Sigmoid colon (tissue), 7 donors: ENCODE data around the gene CD4. TPM values are rescaled to one million over a fixed set of nuclear protein-coding genes. Genes with fewer than 3 reads are reported as not detected.

Experiments
- DNase-seq: peaks from one replicate; pipeline ENCODE4 v3.0.0-alpha.2; 2019
- H3K27ac ChIP-seq, 4 donors: fragments of 200-600 bp; sonication (generic); one replicate each; pipeline ENCODE4 v1.5.1; 2016 to 2019; ENCODE audit warnings: mild to moderate bottlenecking in 1 of 4
- H3K27me3 ChIP-seq, 3 donors: fragments of 200-600 bp; sonication (generic); one replicate each; pipeline ENCODE4 v1.5.1; 2019; ENCODE audit warnings: mild to moderate bottlenecking in 1 of 3
- H3K36me3 ChIP-seq, 4 donors: fragments of 200-600 bp; sonication (generic); one replicate each; pipeline ENCODE4 v1.5.1; 2016 to 2019
- H3K4me1 ChIP-seq, 4 donors: fragments of 200-600 bp; sonication (generic); one replicate each; pipeline ENCODE4 v1.5.1; 2017 to 2019
- H3K4me3 ChIP-seq, 4 donors: fragments of 200-600 bp; sonication (generic); one replicate each; pipeline ENCODE4 v1.5.1; 2017 to 2019; ENCODE audit warnings: mild to moderate bottlenecking in 2 of 4, moderate library complexity in 1 of 4
- H3K9me3 ChIP-seq, 4 donors: fragments of 200-600 bp in 3 of 4; sonication (generic) in 3 of 4; one replicate each; pipeline versions ENCODE4 v1.5.1 to v1.6.1; 2013 to 2019
- CTCF ChIP-seq, 4 experiments: fragments of 450-650 bp in 3 of 4; fragments of 200-600 bp in 1 of 4; IDR thresholded peaks; one replicate each; pipeline ENCODE4 v1.5.1; 2016 to 2019; ENCODE audit warnings: antibody characterized with exemption in 4 of 4, mild to moderate bottlenecking in 3 of 4, moderate library complexity in 2 of 4
- EP300 ChIP-seq, 4 donors: sonication (generic); formaldehyde crosslinking; IDR thresholded peaks; one replicate each; pipeline ENCODE4 v1.6.1; 2017; ENCODE audit warnings: antibody characterized with exemption in 4 of 4
- POLR2A ChIP-seq, 2 donors: fragments of 450-650 bp; IDR thresholded peaks; one replicate each; pipeline ENCODE4 v1.6.1; 2016; ENCODE audit warnings: antibody characterized with exemption in 2 of 2, mild to moderate bottlenecking in 2 of 2, moderate library complexity in 2 of 2
- POLR2AphosphoS5 ChIP-seq, 4 donors: sonication (generic); formaldehyde crosslinking; IDR thresholded peaks; one replicate each; pipeline ENCODE4 v1.6.1; 2017; ENCODE audit warnings: antibody characterized with exemption in 4 of 4
- WGBS, 2 donors: extraction: QIAGEN DNeasy Blood & Tissue Kit; methylation state at CpG; one replicate each; pipeline ENCODE4 v1.1.7; 2013; 5-methylcytosine and 5-hydroxymethylcytosine counted together
- intact Hi-C: fragments of 100-400 bp; cut with DNase I; formaldehyde crosslinking; loops from one replicate; pipeline ENCODE4 v1.15.1; 2023
- polyA plus RNA-seq, 3 donors: library from polyadenylated mRNA; stranded (reverse); fragments of 200-250 nt; gene quantifications; one replicate each; pipeline ENCODE4 v1.2.3, GENCODE V29; 2013
- total RNA-seq, 4 donors: library from RNA; depleted of rRNA; stranded (reverse); fragments of >200 nt; gene quantifications; one replicate each; pipeline ENCODE4 v1.1.0, GENCODE V29; 2016
- donor health status: healthy with polysubstance abuse.
- donor health status: Bipolar disorder and iron deficiency.
- donor health status: healthy.

CD4 gene
- total and polyA plus RNA-seq, 7 donors = 2.5 to 29.7 (median 11.8) TPM

- 85 to 87% methylated on average over 10 of the region's 10 CpGs for whole genome bisulfite sequencing, 2 donors
- DNase-seq = no peak
- intact Hi-C loops = no loop called here
- Histone ChIP-seq H3K9me3 (no peaks in the 10 kb centered on the region), H3K27ac (no peak overlapping the region), H3K36me3 (no peaks in the 10 kb centered on the region), H3K27me3 (no peaks in the 10 kb centered on the region), H3K4me1 (no peaks in the 10 kb centered on the region), H3K4me3 (no peak overlapping the region)
- TF ChIP-seq POLR2AphosphoS5 (IDR thresholded peaks at IDR 0.05) (no peak), EP300 (IDR thresholded peaks at IDR 0.05) (no peak), CTCF (IDR thresholded peaks at IDR 0.05) (no peak), POLR2A (IDR thresholded peaks at IDR 0.05) (no peak)
Measured at GRCh38 chr12:6809056-6809455, 19.7 kb downstream of the CD4 start.

- Histone ChIP-seq H3K27me3 (no peaks in the 10 kb centered on the region), H3K9me3 (no peaks in the 10 kb centered on the region), H3K27ac (no peak overlapping the region), H3K36me3 (no peaks in the 10 kb centered on the region), H3K4me1 (no peaks in the 10 kb centered on the region), H3K4me3 (no peak overlapping the region)
- no peak for DNase-seq
- TF ChIP-seq POLR2AphosphoS5 (IDR thresholded peaks at IDR 0.05) (no peak), POLR2A (IDR thresholded peaks at IDR 0.05) (no peak), EP300 (IDR thresholded peaks at IDR 0.05) (no peak), CTCF (IDR thresholded peaks at IDR 0.05) (no peak)
- WGBS, 2 donors = 68 to 77% methylated on average over 1 of the region's 1 CpG
- intact Hi-C loops = no loop called here
Measured at GRCh38 chr12:6810758-6811157, 21.4 kb downstream of the CD4 start.

- TF ChIP-seq POLR2A (IDR thresholded peaks at IDR 0.05) (no peak), EP300 (IDR thresholded peaks at IDR 0.05) (no peak), CTCF (IDR thresholded peaks at IDR 0.05) (no peak), POLR2AphosphoS5 (IDR thresholded peaks at IDR 0.05) (no peak)
- intact Hi-C loops = no loop called here
- 23 to 56% methylated on average over 4 of the region's 4 CpGs for WGBS, 2 donors
- no peaks in the 10 kb centered on the region for H3K9me3 ChIP-seq
- no peaks in the 10 kb centered on the region for H3K4me1 ChIP-seq
- no peaks in the 10 kb centered on the region for H3K27me3 ChIP-seq
- H3K27ac ChIP-seq = no peak overlapping the region
- H3K4me3 ChIP-seq = no peak overlapping the region
- DNase-seq = no peak
- H3K36me3 ChIP-seq = no peaks in the 10 kb centered on the region
Measured at GRCh38 chr12:6813363-6813762, 24.0 kb downstream of the CD4 start.

- Histone ChIP-seq H3K4me1 (peaks cover 0 to 6% (median 6%) of the 10 kb centered on the region in 4 donors), H3K9me3 (no peaks in the 10 kb centered on the region), H3K27me3 (no peaks in the 10 kb centered on the region), H3K4me3 (no peak overlapping the region), H3K27ac (no peak overlapping the region), H3K36me3 (no peaks in the 10 kb centered on the region)
- intact Hi-C loops = no loop called here
- TF ChIP-seq CTCF (IDR thresholded peaks at IDR 0.05) = no peak
- TF ChIP-seq EP300 (IDR thresholded peaks at IDR 0.05) = no peak
- no peak for TF ChIP-seq POLR2A (IDR thresholded peaks at IDR 0.05)
- no peak for TF ChIP-seq POLR2AphosphoS5 (IDR thresholded peaks at IDR 0.05)
- no peak for DNase-seq
- WGBS, 2 donors = 55 to 70% methylated on average over 3 of the region's 3 CpGs
Measured at GRCh38 chr12:6816598-6816997, 27.3 kb downstream of the CD4 start.

GRCh38 chr12:6817098-6817497, 27.8 kb downstream of the CD4 start:
- TF ChIP-seq CTCF (IDR thresholded peaks at IDR 0.05) (no peak), EP300 (IDR thresholded peaks at IDR 0.05) (no peak), POLR2A (IDR thresholded peaks at IDR 0.05) (no peak), POLR2AphosphoS5 (IDR thresholded peaks at IDR 0.05) (no peak)
- Histone ChIP-seq H3K9me3 (no peaks in the 10 kb centered on the region), H3K4me1 (peaks cover 0 to 10% (median 10%) of the 10 kb centered on the region in 4 donors), H3K4me3 (no peak overlapping the region), H3K36me3 (no peaks in the 10 kb centered on the region), H3K27ac (no peak overlapping the region), H3K27me3 (no peaks in the 10 kb centered on the region)
- DNase-seq = no peak
- intact Hi-C loops = no loop called here
- 85 to 92% methylated on average over 8 of the region's 8 CpGs for WGBS, 2 donors
